Psoas muscle (tissue), 8 donors: ENCODE results near the gene LGALS3. TPM values are rescaled to one million over a fixed set of nuclear protein-coding genes. Genes with fewer than 3 reads are reported as not detected.
"Not testable (repeated sequence)": the region's sequence is repeated elsewhere in the genome, so short reads cannot be mapped to it uniquely, and the experiment has no call there.

Experiments
- ATAC-seq, 4 donors: fragments of 200-7000 bp; cut with Tn5 transposase; one replicate each; pipeline ENCODE4 v1.9.1; 2020; ENCODE audit warnings: moderate library complexity in 3 of 4, mild to moderate bottlenecking in 2 of 4
- DNase-seq, 2 donors: peaks; one replicate each; pipeline ENCODE4 v3.0.0-alpha.2; 2020
- H3K27ac ChIP-seq: fragments of 200-600 bp; one replicate; pipeline ENCODE4 v1.8.0; 2022
- H3K27me3 ChIP-seq, 3 donors: fragments of 200-600 bp in 1 of 3; one replicate each; pipeline versions ENCODE4 v1.6.1 to v1.8.0; 2013 to 2022; ENCODE audit warnings: low read length in 2 of 3, mild to moderate bottlenecking in 2 of 3, moderate library complexity in 1 of 3; ENCODE audit not compliant: insufficient read depth in 3 of 3
- H3K36me3 ChIP-seq, 2 donors: fragments of 200-600 bp in 1 of 2; one replicate each; pipeline versions ENCODE4 v1.6.1 to v1.8.0; 2013 to 2022; ENCODE audit warnings: low read depth in 1 of 2, mild to moderate bottlenecking in 1 of 2, moderate library complexity in 1 of 2; ENCODE audit not compliant: insufficient read depth in 1 of 2
- H3K4me1 ChIP-seq: fragments of 200-600 bp; one replicate; pipeline ENCODE4 v1.8.0; 2022
- H3K4me3 ChIP-seq: fragments of 200-600 bp; one replicate; pipeline ENCODE4 v1.8.0; 2022; ENCODE audit warnings: mild to moderate bottlenecking
- H3K9me3 ChIP-seq: fragments of 200-600 bp; one replicate; pipeline ENCODE4 v1.8.0; 2022
- CTCF ChIP-seq: fragments of 200-600 bp; IDR thresholded peaks from one replicate; pipeline ENCODE4 v1.8.0; 2022; ENCODE audit warnings: antibody characterized with exemption
- WGBS, 3 donors: extraction: QIAGEN DNeasy Blood & Tissue Kit; methylation state at CpG; one replicate each; pipeline versions ENCODE4 v1.1.6 to v1.1.7; 2013; 5-methylcytosine and 5-hydroxymethylcytosine counted together
- intact Hi-C, 2 donors: fragments of 100-400 bp; cut with DNase I; formaldehyde crosslinking; loops; one replicate each; pipeline versions ENCODE4 v1.11.0 to v1.14.2; 2022
- long read RNA-seq, 2 donors: library from polyadenylated mRNA; unstranded; transcript quantifications; one replicate each; pipeline ENCODE4 v2.0.0, GENCODE V29; 2021
- polyA plus RNA-seq, 3 donors: library from polyadenylated mRNA; stranded (reverse); fragments of 200-250 nt; gene quantifications; one replicate each; pipeline ENCODE4 v1.2.3, GENCODE V29; 2013
- total RNA-seq, 4 donors: library from RNA; stranded (reverse); fragmentation: NEBNext Ultra II Directional in 2 of 4; extraction: Animal tissue kit (Norgen Biotek cat#: 25700) in 2 of 4; gene quantifications; one replicate each; pipeline versions ENCODE4 v1.2.1 to v1.2.4, GENCODE V29; 2021 to 2023
- donor health status: healthy with polysubstance abuse.
- donor health status: DM: no; HTN: no; CAD: no; lungs with moderate emphysema.
- donor health status: Bipolar disorder and iron deficiency.
- donor health status: healthy.
- donor health status: DM: yes; HTN: yes; CAD: no.
- donor health status: DM: no; HTN: no; CAD: no.
- donor health status: DM: no; HTN: no; CAD: no.
- donor health status: DM: yes; HTN: yes; CAD: no.

Gene LGALS3
- 10 to 100 TPM; 27.7 to 44.7 (median 38.4) TPM for total RNA-seq
- 10 to 100 TPM; 45.2 to 71.4 (median 48.6) TPM for polyA plus RNA-seq
- long read RNA-seq, donor 1, transcript LGALS3-201 (6 exons, 1,146 nt): major isoform, 50 of 55 reads
- long read RNA-seq, donor 1, partial matches to known transcripts: 2 of 55 reads
- long read RNA-seq, donor 1, other reads (novel, unspliced or antisense): 3 of 55 reads
- long read RNA-seq, donor 2, transcript LGALS3-201 (6 exons, 1,146 nt): major isoform, 32 of 39 reads
- long read RNA-seq, donor 2, partial matches to known transcripts: 0 of 39 reads
- long read RNA-seq, donor 2, other reads (novel, unspliced or antisense): 5 of 39 reads

- no peaks in the 10 kb centered on the region for H3K4me1 ChIP-seq
- H3K9me3 ChIP-seq: no peaks in the 10 kb centered on the region
- H3K36me3 ChIP-seq: no peaks in the 10 kb centered on the region
- no peak for TF ChIP-seq CTCF
- H3K27me3 ChIP-seq: peaks cover 0 to 1% (median 0%) of the 10 kb centered on the region in 3 donors
- DNase-seq (peak; percentile 83), ATAC-seq (peak; percentile 74 to 83 (median 81))
- peak within 1 kb of the TSS; percentile 79 for H3K4me3 ChIP-seq
- H3K27ac ChIP-seq: peak within 1 kb of the TSS; percentile 81
- 0 to 1% (median 0%) methylated on average over 24 to 50 of the region's 50 CpGs for WGBS, 3 donors
- intact Hi-C loops: loop anchor here in 1 of 2 donors (5.0 kb wide), 1 partner anchor 37 kb away; no protein-coding TSS in a partner anchor
Observed at GRCh38 chr14:55129086-55129427, at the start of gene LGALS3. Gene LGALS3, plus strand, starts transcription at chr14:55129252. Its CDS starts 8,122 bp downstream, at chr14:55137374.

- H3K27ac ChIP-seq, intact Hi-C loops, DNase-seq, H3K9me3 ChIP-seq, H3K4me1 ChIP-seq, H3K4me3 ChIP-seq, ATAC-seq, H3K36me3 ChIP-seq, H3K27me3 ChIP-seq: not testable (repeated sequence)
- WGBS, 3 donors: 82 to 91% (median 90%) methylated on average over 6 of the region's 6 CpGs
Observed at GRCh38 chr14:55079961-55080360, 49.1 kb upstream of the LGALS3 start.

- H3K4me3 ChIP-seq: no peak overlapping the region
- intact Hi-C loops: no loop called here
Observed at GRCh38 chr14:55084401-55085059, 44.5 kb upstream of the LGALS3 start.

GRCh38 chr14:55085060-55085660, 43.9 kb upstream of the LGALS3 start:
- no peaks in the 10 kb centered on the region for H3K9me3 ChIP-seq
- ATAC-seq (no peak), DNase-seq (no peak)
- TF ChIP-seq CTCF: no peak
- H3K36me3 ChIP-seq: no peaks in the 10 kb centered on the region
- no peak overlapping the region for H3K4me3 ChIP-seq
- WGBS, 3 donors: 46 to 58% (median 52%) methylated on average over 4 of the region's 4 CpGs
- no peaks in the 10 kb centered on the region for H3K27me3 ChIP-seq
- H3K27ac ChIP-seq: no peak overlapping the region
- intact Hi-C loops: no loop called here
- no peaks in the 10 kb centered on the region for H3K4me1 ChIP-seq

More at GRCh38 chr14:55084401-55085059, 44.5 kb upstream of the LGALS3 start:
- no peaks in the 10 kb centered on the region for H3K9me3 ChIP-seq
- H3K27ac ChIP-seq: no peak overlapping the region
- DNase-seq (no peak), ATAC-seq (no peak)
- TF ChIP-seq CTCF: no peak
- no peaks in the 10 kb centered on the region for H3K36me3 ChIP-seq
- H3K27me3 ChIP-seq: no peaks in the 10 kb centered on the region
- H3K4me1 ChIP-seq: no peaks in the 10 kb centered on the region

GRCh38 chr14:55086938-55087337, 42.1 kb upstream of the LGALS3 start:
- H3K36me3 ChIP-seq: no peaks in the 10 kb centered on the region
- no peaks in the 10 kb centered on the region for H3K27me3 ChIP-seq
- H3K4me3 ChIP-seq: no peak overlapping the region
- H3K27ac ChIP-seq: no peak overlapping the region
- intact Hi-C loops: no loop called here
- TF ChIP-seq CTCF: no peak
- DNase-seq (no peak), ATAC-seq (no peak)
- 87 to 88% (median 87%) methylated on average over 9 of the region's 9 CpGs for WGBS, 3 donors
- H3K4me1 ChIP-seq: no peaks in the 10 kb centered on the region
- no peaks in the 10 kb centered on the region for H3K9me3 ChIP-seq
